ENCODE measurements around the gene CFAP251.

Gene CFAP251

DNA sequence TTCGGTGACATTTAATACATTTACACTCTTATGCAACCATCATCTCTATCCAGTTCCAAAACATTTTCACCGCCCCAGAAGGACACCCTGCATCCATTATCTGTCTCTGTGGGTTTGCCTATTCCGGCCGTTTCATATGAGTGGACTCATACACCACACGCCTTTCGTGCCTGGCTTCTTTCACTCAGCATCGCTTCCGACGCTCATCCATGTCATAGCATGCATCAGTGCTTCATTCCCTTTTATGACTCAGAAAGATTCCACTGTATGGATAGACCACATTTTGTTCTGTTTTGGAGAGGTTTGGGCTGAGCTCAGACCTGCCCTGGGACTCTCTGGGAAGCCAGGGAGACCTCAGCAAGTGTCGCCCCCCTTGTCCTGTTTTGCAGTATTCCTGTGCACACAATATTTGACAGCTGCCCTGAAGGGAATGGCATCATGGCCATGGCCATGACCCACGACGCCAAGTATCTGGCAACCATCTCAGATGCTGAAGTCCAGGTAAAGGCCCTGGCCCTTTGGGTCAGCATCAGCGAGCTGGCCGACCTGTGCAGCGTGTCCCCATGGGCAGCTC is 23.8 kb downstream of the CFAP251 start:
- DNase-seq (ENCODE audit: low read depth, low spot score) = no peak
- no peaks in the 10 kb centered on the region for H3K36me3 ChIP-seq (ENCODE audit: control insufficient read depth, insufficient read depth, low read length)
- no CpG with 5 or more reads among the region's 15 CpGs for WGBS (ENCODE audit: insufficient coverage, insufficient read length)

GRCh38 chr12:121943926-121944325 is 25.5 kb downstream of the CFAP251 start:
- H3K4me3 ChIP-seq (ENCODE audit: low read length) = no peak overlapping the region
- no peaks in the 10 kb centered on the region for H3K9me3 ChIP-seq (ENCODE audit: control insufficient read depth, insufficient read depth, low read length)
- no peak overlapping the region for H3K27ac ChIP-seq (ENCODE audit: low read length)
- no peaks in the 10 kb centered on the region for H3K36me3 ChIP-seq (ENCODE audit: control insufficient read depth, insufficient read depth, low read length)
- no peaks in the 10 kb centered on the region for H3K27me3 ChIP-seq (ENCODE audit: control insufficient read depth, insufficient read depth, low read length)
- no peaks in the 10 kb centered on the region for H3K4me1 ChIP-seq (ENCODE audit: control insufficient read depth, insufficient read depth, low read length)
- DNase-seq (ENCODE audit: low read depth, low spot score) = no peak

More for the DNA sequence above, 23.8 kb downstream of the CFAP251 start:
- H3K4me1 ChIP-seq (ENCODE audit: control insufficient read depth, insufficient read depth, low read length) = no peaks in the 10 kb centered on the region
- no peak overlapping the region for H3K4me3 ChIP-seq (ENCODE audit: low read length)
- H3K27ac ChIP-seq (ENCODE audit: low read length) = no peak overlapping the region
- no peaks in the 10 kb centered on the region for H3K9me3 ChIP-seq (ENCODE audit: control insufficient read depth, insufficient read depth, low read length)
- H3K27me3 ChIP-seq (ENCODE audit: control insufficient read depth, insufficient read depth, low read length) = no peaks in the 10 kb centered on the region

DNA sequence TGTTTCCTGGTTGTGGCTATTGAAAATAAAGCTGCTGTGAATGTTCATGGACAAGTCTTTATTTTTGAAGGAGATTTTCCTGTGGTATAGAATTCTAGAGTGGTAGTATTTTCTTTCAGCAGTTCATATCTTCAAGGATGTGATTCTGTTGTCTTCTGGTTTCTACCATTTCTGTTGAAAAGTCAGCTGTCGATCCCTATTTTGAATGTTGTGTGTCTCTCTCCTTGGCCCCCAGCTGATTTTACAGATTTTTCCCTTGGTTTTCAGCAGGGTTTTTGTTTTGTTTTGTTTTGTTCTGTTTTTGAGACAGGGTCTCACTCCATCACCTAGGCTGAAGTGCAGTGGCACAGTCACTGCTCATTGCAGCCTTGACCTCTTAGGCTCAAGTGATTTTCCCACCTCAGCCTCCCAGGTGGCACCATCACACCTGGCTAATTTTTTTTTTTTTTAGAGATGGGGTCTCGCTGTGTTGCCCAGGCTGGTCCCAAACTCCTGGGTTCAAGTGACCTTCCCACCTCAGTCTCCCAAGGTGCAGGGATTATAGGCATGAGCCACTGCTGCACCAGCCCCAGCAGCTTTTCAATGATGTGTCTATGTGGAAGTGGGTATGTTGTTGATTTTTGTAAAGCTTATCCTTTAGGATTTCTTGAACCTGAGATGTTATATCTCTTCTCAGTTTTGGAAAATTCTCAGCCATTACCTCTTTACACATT is 28.1 kb downstream of the CFAP251 start:
- Histone ChIP-seq H3K36me3 (ENCODE audit: control insufficient read depth, insufficient read depth, low read length) (no peaks in the 10 kb centered on the region), H3K27me3 (ENCODE audit: control insufficient read depth, insufficient read depth, low read length) (no peaks in the 10 kb centered on the region), H3K9me3 (ENCODE audit: control insufficient read depth, insufficient read depth, low read length) (no peaks in the 10 kb centered on the region), H3K4me3 (ENCODE audit: low read length) (no peak overlapping the region), H3K27ac (ENCODE audit: low read length) (no peak overlapping the region), H3K4me1 (ENCODE audit: control insufficient read depth, insufficient read depth, low read length) (no peaks in the 10 kb centered on the region)
- DNase-seq (ENCODE audit: low read depth, low spot score) = no peak
- no CpG with 5 or more reads among the region's 2 CpGs for whole genome bisulfite sequencing (ENCODE audit: insufficient coverage, insufficient read length)

DNA sequence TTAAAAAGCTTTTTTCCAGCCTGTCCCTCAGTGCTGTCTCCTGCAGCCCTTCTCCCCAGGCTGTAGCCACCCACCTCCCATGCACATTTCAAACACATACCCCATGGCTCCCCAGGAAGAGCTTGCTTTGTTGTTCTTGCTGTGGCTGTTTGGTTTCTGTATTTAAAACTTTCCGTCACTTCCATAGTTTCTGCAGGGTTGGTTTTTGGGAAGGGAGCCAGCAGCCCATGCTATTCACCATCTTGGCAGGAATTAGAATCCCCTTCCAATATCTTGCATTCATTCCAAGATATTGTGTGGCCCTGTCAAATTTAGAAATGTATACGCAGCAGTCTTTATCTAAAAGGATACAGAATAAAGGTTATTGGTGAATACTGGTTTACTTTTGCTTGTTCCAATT is 29.6 kb downstream of the CFAP251 start:
- no CpG with 5 or more reads among the region's 2 CpGs for WGBS (ENCODE audit: insufficient coverage, insufficient read length)
- DNase-seq (ENCODE audit: low read depth, low spot score) = no peak

DNA sequence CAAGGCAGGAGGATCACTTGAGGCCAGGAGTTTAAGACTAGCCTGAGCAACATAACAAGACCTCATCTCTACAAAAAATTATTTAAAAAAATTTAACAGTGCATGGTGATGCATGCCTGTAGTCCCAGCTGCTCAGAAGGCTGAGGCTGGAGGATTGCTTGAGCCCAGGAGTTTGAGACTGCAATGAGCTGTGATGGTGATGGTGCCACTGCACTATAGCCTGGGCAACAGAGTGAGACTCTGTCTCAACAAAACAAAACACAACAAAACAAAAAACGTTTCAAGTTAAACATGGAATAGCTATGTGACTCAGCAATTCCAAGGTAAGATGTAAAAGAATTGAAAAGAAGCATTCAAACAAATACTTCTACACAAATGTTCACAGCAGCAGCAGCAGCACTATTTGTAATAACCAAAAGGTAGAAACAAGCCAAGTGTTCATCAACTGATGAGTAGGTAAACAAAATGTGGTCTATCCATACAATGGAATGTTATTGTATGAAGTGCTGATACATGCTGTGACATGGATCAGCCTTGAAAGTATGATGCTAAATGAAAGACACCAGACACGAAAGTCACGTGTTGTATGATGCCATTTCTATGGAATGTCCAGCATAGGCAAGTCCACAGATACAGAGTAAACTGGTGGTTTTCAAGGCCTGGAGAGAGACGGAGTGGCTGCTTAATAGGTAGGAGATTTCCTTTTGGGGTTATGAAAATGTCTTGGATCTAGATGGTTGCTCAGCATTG is 31.4 kb downstream of the CFAP251 start:
- DNase-seq (ENCODE audit: low read depth, low spot score) = no peak
- no peaks in the 10 kb centered on the region for H3K9me3 ChIP-seq (ENCODE audit: control insufficient read depth, insufficient read depth, low read length)
- H3K27ac ChIP-seq (ENCODE audit: low read length) = no peak overlapping the region
- no CpG with 5 or more reads among the region's 4 CpGs for WGBS (ENCODE audit: insufficient coverage, insufficient read length)
- no peak overlapping the region for H3K4me3 ChIP-seq (ENCODE audit: low read length)
- no peaks in the 10 kb centered on the region for H3K36me3 ChIP-seq (ENCODE audit: control insufficient read depth, insufficient read depth, low read length)
- no peaks in the 10 kb centered on the region for H3K4me1 ChIP-seq (ENCODE audit: control insufficient read depth, insufficient read depth, low read length)
- no peaks in the 10 kb centered on the region for H3K27me3 ChIP-seq (ENCODE audit: control insufficient read depth, insufficient read depth, low read length)

More for the DNA sequence above, 29.6 kb downstream of the CFAP251 start:
- H3K36me3 ChIP-seq (ENCODE audit: control insufficient read depth, insufficient read depth, low read length) = no peaks in the 10 kb centered on the region
- H3K27ac ChIP-seq (ENCODE audit: low read length) = no peak overlapping the region
- no peaks in the 10 kb centered on the region for H3K27me3 ChIP-seq (ENCODE audit: control insufficient read depth, insufficient read depth, low read length)
- no peaks in the 10 kb centered on the region for H3K9me3 ChIP-seq (ENCODE audit: control insufficient read depth, insufficient read depth, low read length)
- H3K4me3 ChIP-seq (ENCODE audit: low read length) = no peak overlapping the region
- no peaks in the 10 kb centered on the region for H3K4me1 ChIP-seq (ENCODE audit: control insufficient read depth, insufficient read depth, low read length)

- DNase-seq (ENCODE audit: low read depth, low spot score) = no peak
- H3K9me3 ChIP-seq (ENCODE audit: control insufficient read depth, insufficient read depth, low read length) = no peaks in the 10 kb centered on the region
- H3K4me3 ChIP-seq (ENCODE audit: low read length) = no peak overlapping the region
- no peaks in the 10 kb centered on the region for H3K36me3 ChIP-seq (ENCODE audit: control insufficient read depth, insufficient read depth, low read length)
- H3K27ac ChIP-seq (ENCODE audit: low read length) = no peak overlapping the region
- no peaks in the 10 kb centered on the region for H3K27me3 ChIP-seq (ENCODE audit: control insufficient read depth, insufficient read depth, low read length)
- WGBS (ENCODE audit: insufficient coverage, insufficient read length) = no CpG with 5 or more reads among the region's 4 CpGs
- peaks cover under 1% of the 10 kb centered on the region; the same call in 1 of the 2 replicates for H3K4me1 ChIP-seq (ENCODE audit: control insufficient read depth, insufficient read depth, low read length)
These were observed 34.8 kb downstream of the CFAP251 start for GRCh38 chr12:121953117-121953692.

- Histone ChIP-seq H3K27ac (ENCODE audit: low read length) (no peak overlapping the region), H3K36me3 (ENCODE audit: control insufficient read depth, insufficient read depth, low read length) (no peaks in the 10 kb centered on the region), H3K9me3 (ENCODE audit: control insufficient read depth, insufficient read depth, low read length) (no peaks in the 10 kb centered on the region), H3K27me3 (ENCODE audit: control insufficient read depth, insufficient read depth, low read length) (no peaks in the 10 kb centered on the region), H3K4me1 (ENCODE audit: control insufficient read depth, insufficient read depth, low read length) (peaks cover 1% of the 10 kb centered on the region; the same call in 1 of the 2 replicates), H3K4me3 (ENCODE audit: low read length) (no peak overlapping the region)
- no peak for DNase-seq (ENCODE audit: low read depth, low spot score)
- no CpG with 5 or more reads among the region's 3 CpGs for WGBS (ENCODE audit: insufficient coverage, insufficient read length)
These were observed 35.3 kb downstream of the CFAP251 start for GRCh38 chr12:121953695-121954094.

DNA sequence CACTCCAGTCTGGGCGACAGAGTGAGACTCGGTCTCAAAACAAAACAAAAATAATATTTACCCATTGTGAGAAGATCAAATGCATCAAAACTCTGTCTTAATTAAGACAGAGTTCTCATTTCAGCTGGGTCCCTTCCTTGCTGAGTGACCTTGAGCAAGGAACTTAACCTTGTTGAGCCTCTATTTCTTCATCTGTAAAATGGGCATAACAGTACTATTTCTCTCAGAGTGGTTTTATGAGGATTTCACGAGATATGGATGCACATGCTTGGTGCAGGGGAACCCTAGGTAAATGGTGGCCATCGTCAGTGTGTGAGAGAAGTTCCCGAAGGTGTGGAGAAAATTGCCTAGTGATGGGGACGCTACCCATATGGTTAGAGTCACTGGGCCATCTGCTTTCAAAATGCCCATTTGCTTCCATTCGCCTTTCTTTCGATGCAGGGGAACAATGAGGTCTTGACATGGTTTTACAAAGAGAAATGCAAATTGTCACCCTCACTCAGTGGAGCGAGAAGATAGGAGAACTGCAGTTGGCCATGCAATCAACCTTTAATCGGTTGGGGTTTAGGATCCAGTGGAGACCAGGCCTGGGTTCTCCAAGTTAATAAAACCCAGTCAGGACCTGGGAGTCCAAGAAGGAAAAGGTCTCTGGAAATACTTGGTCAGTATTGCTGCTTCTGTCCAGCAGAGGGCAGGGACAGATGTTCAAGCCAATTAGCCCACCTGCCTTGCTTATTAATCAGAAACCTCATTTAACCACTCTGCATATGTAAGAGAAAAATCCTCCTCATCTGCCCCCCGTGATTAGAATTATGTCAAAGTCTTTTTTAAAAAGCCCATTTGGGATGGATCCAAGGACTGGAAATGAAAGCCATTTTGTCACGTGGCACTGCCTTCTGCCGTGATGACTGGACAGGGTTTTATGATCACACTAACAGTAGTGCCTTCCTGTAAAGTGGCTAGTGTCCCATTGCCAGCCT is 37.2 kb downstream of the CFAP251 start:
- DNase-seq (ENCODE audit: low read depth, low spot score) = no peak
- Histone ChIP-seq H3K9me3 (ENCODE audit: control insufficient read depth, insufficient read depth, low read length) (no peaks in the 10 kb centered on the region), H3K27ac (ENCODE audit: low read length) (no peak overlapping the region), H3K27me3 (ENCODE audit: control insufficient read depth, insufficient read depth, low read length) (no peaks in the 10 kb centered on the region), H3K4me1 (ENCODE audit: control insufficient read depth, insufficient read depth, low read length) (peaks cover 1% of the 10 kb centered on the region; the same call in 1 of the 2 replicates), H3K4me3 (ENCODE audit: low read length) (no peak overlapping the region), H3K36me3 (ENCODE audit: control insufficient read depth, insufficient read depth, low read length) (no peaks in the 10 kb centered on the region)
- no CpG with 5 or more reads among the region's 13 CpGs for WGBS (ENCODE audit: insufficient coverage, insufficient read length)

DNA sequence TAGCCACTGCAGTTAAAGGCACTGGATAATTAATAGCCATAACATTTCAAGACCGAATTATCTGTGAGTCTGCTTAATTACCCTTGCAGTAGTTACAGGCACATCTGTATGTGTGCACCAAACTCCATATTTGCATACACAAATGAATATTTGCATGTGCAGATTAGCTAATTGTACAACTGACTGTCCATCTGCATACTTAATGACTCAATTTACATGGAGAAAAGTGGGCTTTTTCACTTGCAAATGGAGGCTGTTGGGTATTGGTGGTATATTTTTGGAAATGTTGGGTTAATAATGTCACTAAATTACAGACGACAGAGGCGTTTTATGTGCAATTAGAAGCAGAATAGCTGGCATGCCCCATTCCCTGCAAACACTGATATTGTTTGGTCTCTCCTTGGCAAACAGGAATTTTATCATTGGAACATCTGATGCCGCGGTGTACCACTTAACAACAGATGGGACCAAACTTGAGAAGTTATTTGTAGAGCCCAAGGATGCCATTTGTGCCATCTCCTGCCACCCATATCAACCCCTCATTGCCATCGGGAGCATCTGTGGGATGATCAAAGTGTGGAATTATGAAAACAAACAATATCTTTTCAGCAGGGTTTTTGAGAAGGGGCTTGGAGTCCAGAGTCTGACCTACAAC is 39.6 kb downstream of the CFAP251 start:
- Histone ChIP-seq H3K4me3 (ENCODE audit: low read length) (no peak overlapping the region), H3K27me3 (ENCODE audit: control insufficient read depth, insufficient read depth, low read length) (no peaks in the 10 kb centered on the region), H3K36me3 (ENCODE audit: control insufficient read depth, insufficient read depth, low read length) (no peaks in the 10 kb centered on the region), H3K4me1 (ENCODE audit: control insufficient read depth, insufficient read depth, low read length) (peaks cover 1% of the 10 kb centered on the region; the same call in 1 of the 2 replicates), H3K27ac (ENCODE audit: low read length) (no peak overlapping the region), H3K9me3 (ENCODE audit: control insufficient read depth, insufficient read depth, low read length) (no peaks in the 10 kb centered on the region)
- DNase-seq (ENCODE audit: low read depth, low spot score) = no peak
- WGBS (ENCODE audit: insufficient coverage, insufficient read length) = 100% methylated on average over 2 of the region's 6 CpGs
